ENCODE measurements around the gene CD40LG.
A peak's percentile ranks its signal among the peaks of the same experiment; 100 is the strongest.

The CD40LG gene

GRCh38 chrX:136652822-136653723, 5.1 kb downstream of the CD40LG start:
- DNase-seq: no peak

- DNase-seq: no peak
These were observed 8.5 kb downstream of the CD40LG start for GRCh38 chrX:136656361-136656964.

- DNase-seq: no peak
These were observed 10.2 kb downstream of the CD40LG start for GRCh38 chrX:136658151-136658550.

- DNase-seq: no peak
These were observed 11.2 kb downstream of the CD40LG start for GRCh38 chrX:136659174-136659573.

GRCh38 chrX:136660896-136661295, 12.9 kb downstream of the CD40LG start:
- no peak for DNase-seq

- no peak for DNase-seq
These were observed 14.1 kb downstream of the CD40LG start for GRCh38 chrX:136662104-136662503.

- DNase-seq: no peak
These were observed 15.0 kb downstream of the CD40LG start for GRCh38 chrX:136662976-136663375.

GRCh38 chrX:136665258-136665900, 17.4 kb downstream of the CD40LG start:
- no peak for DNase-seq

- no peak for DNase-seq
These were observed 18.1 kb downstream of the CD40LG start for GRCh38 chrX:136666088-136666487.

- no peak for DNase-seq
These were observed 19.6 kb downstream of the CD40LG start for GRCh38 chrX:136667446-136668168.

- no peak for DNase-seq
These were observed 23.1 kb downstream of the CD40LG start for GRCh38 chrX:136671006-136671610.

GRCh38 chrX:136674270-136674985, 26.5 kb downstream of the CD40LG start:
- DNase-seq: no peak

- DNase-seq: no peak
These were observed 31.6 kb downstream of the CD40LG start for GRCh38 chrX:136679531-136679930.

GRCh38 chrX:136684120-136684519, 36.2 kb downstream of the CD40LG start:
- no peak for DNase-seq

- DNase-seq: no peak
These were observed 39.5 kb downstream of the CD40LG start for GRCh38 chrX:136687457-136687856.

GRCh38 chrX:136689436-136689835, 41.5 kb downstream of the CD40LG start:
- no peak for DNase-seq

- no peak for DNase-seq
These were observed 43.3 kb downstream of the CD40LG start for GRCh38 chrX:136691028-136691809.

GRCh38 chrX:136692271-136692670, 44.3 kb downstream of the CD40LG start:
- no peak for DNase-seq

- DNase-seq: peak; percentile 2 to 44
These were observed 46.6 kb downstream of the CD40LG start for GRCh38 chrX:136694431-136695087.

- DNase-seq: no peak
These were observed 49.2 kb downstream of the CD40LG start for GRCh38 chrX:136697156-136697555.

GRCh38 chrX:136708348-136708747, 60.4 kb downstream of the CD40LG start:
- no peak for DNase-seq

All from NCI-H446 (cell line).